Activated gamma-delta T cell treated with Interleukin-2 at 50 U/mL for 16 hours (primary cell): ENCODE data around the gene SEMA5B.

Experiments used
- DNase-seq: peaks from one replicate; pipeline ENCODE4 v3.0.0-alpha.2; 2020

SEMA5B gene

GRCh38 chr3:122882361-122882947, 145.1 kb downstream of the SEMA5B start:
- DNase-seq, result no peak

- no peak for DNase-seq
Measured at GRCh38 chr3:122880624-122881023, 146.9 kb downstream of the SEMA5B start.

- no peak for DNase-seq
Measured at GRCh38 chr3:122880173-122880572, 147.4 kb downstream of the SEMA5B start.

GRCh38 chr3:122875547-122876127, 151.9 kb downstream of the SEMA5B start:
- DNase-seq, result no peak

- DNase-seq, result no peak
Measured at GRCh38 chr3:122873741-122874515, 153.6 kb downstream of the SEMA5B start.

- no peak for DNase-seq
Measured at GRCh38 chr3:122868322-122868721, 159.2 kb downstream of the SEMA5B start.

GRCh38 chr3:122864498-122864897, 163.1 kb downstream of the SEMA5B start:
- no peak for DNase-seq

GRCh38 chr3:122862381-122862780, 165.2 kb downstream of the SEMA5B start:
- no peak for DNase-seq
